Lower lobe of right lung (tissue), 2 donors: ENCODE measurements around the gene TCEA3. TPM values are rescaled to one million over a fixed set of nuclear protein-coding genes. Genes with fewer than 3 reads are reported as not detected.

Experiments used
- ATAC-seq, 2 donors: fragments of 200-7000 bp; cut with Tn5 transposase; one replicate each; pipeline ENCODE4 v1.9.1; 2020 to 2022; ENCODE audit warnings: mild to moderate bottlenecking in 2 of 2, moderate library complexity in 2 of 2
- DNase-seq: peaks from one replicate; pipeline ENCODE4 v3.0.0-alpha.2; 2020
- H3K27ac ChIP-seq: fragments of 200-600 bp; one replicate; pipeline ENCODE4 v1.8.0; 2022
- H3K27me3 ChIP-seq: fragments of 200-600 bp; one replicate; pipeline ENCODE4 v1.8.0; 2022; ENCODE audit warnings: low read depth
- H3K36me3 ChIP-seq: fragments of 200-600 bp; one replicate; pipeline ENCODE4 v1.8.0; 2022; ENCODE audit warnings: mild to moderate bottlenecking
- H3K4me1 ChIP-seq: fragments of 200-600 bp; one replicate; pipeline ENCODE4 v1.8.0; 2022
- H3K4me3 ChIP-seq: fragments of 200-600 bp; one replicate; pipeline ENCODE4 v1.8.0; 2022; ENCODE audit warnings: mild to moderate bottlenecking
- H3K9me3 ChIP-seq: fragments of 200-600 bp; one replicate; pipeline ENCODE4 v1.8.0; 2022
- intact Hi-C: fragments of 100-400 bp; cut with DNase I; formaldehyde crosslinking; loops from one replicate; pipeline ENCODE4 v1.11.0; 2022
- total RNA-seq: library from RNA; stranded (reverse); fragmentation: NEBNext Ultra II Directional; extraction: Animal tissue kit (Norgen Biotek cat#: 25700); gene quantifications from one replicate; pipeline ENCODE4 v1.2.1, GENCODE V29; 2021
- TF ChIP-seq, protein P1 (sequence below): fragments of 200-600 bp; IDR thresholded peaks from one replicate; pipeline ENCODE4 v1.8.0; 2022; ENCODE audit warnings: antibody characterized with exemption, mild to moderate bottlenecking
- donor health status: DM: no; HTN: yes; CAD: no; lungs with severe emphysema.

TCEA3 gene
- total RNA-seq, 1 donor from 2014 or later = 41.9 TPM

GRCh38 chr1:23438545-23438944 lies 14.0 kb upstream of the TCEA3 start:
- TF ChIP-seq, protein P1, sequence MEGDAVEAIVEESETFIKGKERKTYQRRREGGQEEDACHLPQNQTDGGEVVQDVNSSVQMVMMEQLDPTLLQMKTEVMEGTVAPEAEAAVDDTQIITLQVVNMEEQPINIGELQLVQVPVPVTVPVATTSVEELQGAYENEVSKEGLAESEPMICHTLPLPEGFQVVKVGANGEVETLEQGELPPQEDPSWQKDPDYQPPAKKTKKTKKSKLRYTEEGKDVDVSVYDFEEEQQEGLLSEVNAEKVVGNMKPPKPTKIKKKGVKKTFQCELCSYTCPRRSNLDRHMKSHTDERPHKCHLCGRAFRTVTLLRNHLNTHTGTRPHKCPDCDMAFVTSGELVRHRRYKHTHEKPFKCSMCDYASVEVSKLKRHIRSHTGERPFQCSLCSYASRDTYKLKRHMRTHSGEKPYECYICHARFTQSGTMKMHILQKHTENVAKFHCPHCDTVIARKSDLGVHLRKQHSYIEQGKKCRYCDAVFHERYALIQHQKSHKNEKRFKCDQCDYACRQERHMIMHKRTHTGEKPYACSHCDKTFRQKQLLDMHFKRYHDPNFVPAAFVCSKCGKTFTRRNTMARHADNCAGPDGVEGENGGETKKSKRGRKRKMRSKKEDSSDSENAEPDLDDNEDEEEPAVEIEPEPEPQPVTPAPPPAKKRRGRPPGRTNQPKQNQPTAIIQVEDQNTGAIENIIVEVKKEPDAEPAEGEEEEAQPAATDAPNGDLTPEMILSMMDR = no peak
- Histone ChIP-seq H3K36me3 (peaks cover 58% of the 10 kb centered on the region), H3K27ac (no peak overlapping the region), H3K27me3 (no peaks in the 10 kb centered on the region), H3K9me3 (no peaks in the 10 kb centered on the region), H3K4me1 (no peaks in the 10 kb centered on the region), H3K4me3 (no peak overlapping the region)
- no peak for DNase-seq
- no peak for ATAC-seq
- intact Hi-C loops = no loop called here

GRCh38 chr1:23437355-23437664 lies 12.8 kb upstream of the TCEA3 start:
- H3K27ac ChIP-seq = no peak overlapping the region

GRCh38 chr1:23436520-23437354 lies 12.2 kb upstream of the TCEA3 start:
- TF ChIP-seq, protein P1 = no peak
- DNase-seq = peak; percentile 81
- no peaks in the 10 kb centered on the region for H3K4me1 ChIP-seq
- no peaks in the 10 kb centered on the region for H3K27me3 ChIP-seq
- H3K27ac ChIP-seq = peak overlapping the region; percentile 67
- peak; percentile 87 to 93 for ATAC-seq
- intact Hi-C loops = no loop called here
- no peak overlapping the region for H3K4me3 ChIP-seq
- H3K9me3 ChIP-seq = no peaks in the 10 kb centered on the region
- peaks cover 65% of the 10 kb centered on the region for H3K36me3 ChIP-seq

More at GRCh38 chr1:23437355-23437664, 12.8 kb upstream of the TCEA3 start:
- TF ChIP-seq, protein P1 = no peak
- Histone ChIP-seq H3K36me3 (peaks cover 65% of the 10 kb centered on the region), H3K4me1 (no peaks in the 10 kb centered on the region), H3K4me3 (no peak overlapping the region), H3K27me3 (no peaks in the 10 kb centered on the region), H3K9me3 (no peaks in the 10 kb centered on the region)
- DNase-seq (no peak), ATAC-seq (no peak)
- intact Hi-C loops = no loop called here

- Histone ChIP-seq H3K27me3 (no peaks in the 10 kb centered on the region), H3K4me3 (no peak overlapping the region), H3K4me1 (no peaks in the 10 kb centered on the region), H3K36me3 (peaks cover 67% of the 10 kb centered on the region), H3K27ac (no peak overlapping the region), H3K9me3 (no peaks in the 10 kb centered on the region)
- ATAC-seq (no peak), DNase-seq (no peak)
- intact Hi-C loops = no loop called here
- TF ChIP-seq, protein P1 = no peak
These were observed 9.8 kb upstream of the TCEA3 start for GRCh38 chr1:23434260-23434775.

DNA sequence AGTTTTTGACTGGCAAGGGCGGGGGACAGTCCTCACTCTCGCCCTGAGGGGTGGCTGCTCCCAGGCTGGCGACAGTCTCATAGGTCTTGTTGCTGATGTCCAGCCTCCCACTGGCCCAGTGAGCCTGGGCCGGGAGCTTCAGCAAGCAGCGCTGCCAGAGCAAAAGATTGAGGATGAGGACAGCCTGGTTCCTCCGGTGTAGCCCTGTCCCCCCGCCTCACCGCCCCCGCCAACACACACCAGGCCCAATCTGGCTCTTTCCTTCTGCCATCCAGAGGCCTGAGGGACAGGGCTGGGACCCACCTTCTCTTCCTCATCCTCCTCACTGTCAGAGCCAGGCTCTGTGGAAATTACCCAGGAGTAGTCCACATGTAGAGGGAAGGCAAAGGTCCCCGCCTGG lies 8.6 kb upstream of the TCEA3 start:
- intact Hi-C loops = no loop called here
- H3K27me3 ChIP-seq = no peaks in the 10 kb centered on the region
- peaks cover 60% of the 10 kb centered on the region for H3K36me3 ChIP-seq

More for the DNA sequence above, 8.6 kb upstream of the TCEA3 start:
- TF ChIP-seq, protein P1 = no peak
- ATAC-seq (no peak), DNase-seq (no peak)
- Histone ChIP-seq H3K9me3 (no peaks in the 10 kb centered on the region), H3K4me3 (no peak overlapping the region), H3K27ac (no peak overlapping the region), H3K4me1 (no peaks in the 10 kb centered on the region)
